Cerebellar nuclear complex (tissue), 1 donor: ENCODE measurements around the gene OGDH.
"Not testable (repeated sequence)": the region's sequence is repeated elsewhere in the genome, so short reads cannot be mapped to it uniquely, and the experiment has no call there.

Experiments
- DNase-seq, 2 experiments: peaks; one replicate each; lab custom pipeline; 2025; lab: John Stamatoyannopoulos, UW

Gene OGDH

GRCh38 chr7:44705434-44705833 is 99.0 kb downstream of the OGDH start:
- DNase-seq = no peak

DNA sequence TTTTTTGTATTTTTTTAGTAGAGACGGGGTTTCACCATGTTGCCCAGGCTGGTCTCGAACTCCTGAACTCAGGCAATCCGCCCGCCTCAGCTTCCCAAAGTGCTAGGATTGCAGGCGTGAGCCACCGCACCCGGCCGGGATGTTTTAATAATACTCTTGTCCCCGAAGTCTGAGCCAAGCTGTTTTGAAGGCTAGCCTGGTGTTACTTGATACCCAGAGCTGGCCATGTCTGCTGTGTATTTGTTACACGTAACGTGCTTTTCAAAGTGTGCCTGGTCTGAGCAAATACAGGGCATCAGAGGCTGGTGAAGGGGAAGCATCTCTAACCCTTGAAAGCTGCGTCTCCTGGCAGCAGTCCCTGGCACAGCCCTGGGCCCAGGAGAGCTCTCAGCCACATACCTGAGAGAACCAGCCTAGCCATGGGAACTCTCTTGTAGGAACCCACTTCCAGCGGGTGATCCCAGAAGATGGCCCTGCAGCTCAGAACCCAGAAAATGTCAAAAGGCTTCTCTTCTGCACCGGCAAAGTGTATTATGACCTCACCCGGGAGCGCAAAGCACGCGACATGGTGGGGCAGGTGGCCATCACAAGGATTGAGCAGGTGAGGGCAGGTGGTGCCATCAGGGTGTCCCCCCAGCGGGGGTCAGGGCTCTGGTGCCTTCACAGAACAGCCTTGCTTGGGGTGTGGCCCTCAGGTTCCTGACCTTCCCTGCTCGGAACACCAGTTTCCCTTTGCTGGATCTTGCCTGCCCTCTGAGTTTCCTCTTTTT is 100.5 kb downstream of the OGDH start:
- DNase-seq = no peak

DNA sequence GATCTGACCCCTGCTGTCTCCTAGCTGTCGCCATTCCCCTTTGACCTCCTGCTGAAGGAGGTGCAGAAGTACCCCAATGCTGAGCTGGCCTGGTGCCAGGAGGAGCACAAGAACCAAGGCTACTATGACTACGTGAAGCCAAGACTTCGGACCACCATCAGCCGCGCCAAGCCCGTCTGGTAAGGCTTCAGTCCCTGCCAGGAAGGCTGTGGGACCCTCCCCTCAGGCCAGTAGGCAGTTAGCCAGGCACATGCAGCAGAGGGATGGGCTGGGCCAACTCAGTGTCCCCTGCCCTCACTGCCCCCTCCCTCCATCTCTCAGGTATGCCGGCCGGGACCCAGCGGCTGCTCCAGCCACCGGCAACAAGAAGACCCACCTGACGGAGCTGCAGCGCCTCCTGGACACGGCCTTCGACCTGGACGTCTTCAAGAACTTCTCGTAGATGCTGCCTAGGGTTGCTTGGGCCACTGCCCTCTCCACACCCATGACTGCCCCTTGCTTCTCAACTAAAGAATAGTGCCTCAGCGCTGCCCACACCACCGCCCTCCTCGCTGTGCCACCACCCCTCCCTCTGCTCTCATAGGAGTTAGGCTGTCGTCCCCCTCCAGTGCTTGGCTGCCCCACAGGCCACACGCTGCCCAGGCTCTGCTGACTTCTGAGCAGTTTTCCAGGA is 101.3 kb downstream of the OGDH start:
- DNase-seq = no peak

DNA sequence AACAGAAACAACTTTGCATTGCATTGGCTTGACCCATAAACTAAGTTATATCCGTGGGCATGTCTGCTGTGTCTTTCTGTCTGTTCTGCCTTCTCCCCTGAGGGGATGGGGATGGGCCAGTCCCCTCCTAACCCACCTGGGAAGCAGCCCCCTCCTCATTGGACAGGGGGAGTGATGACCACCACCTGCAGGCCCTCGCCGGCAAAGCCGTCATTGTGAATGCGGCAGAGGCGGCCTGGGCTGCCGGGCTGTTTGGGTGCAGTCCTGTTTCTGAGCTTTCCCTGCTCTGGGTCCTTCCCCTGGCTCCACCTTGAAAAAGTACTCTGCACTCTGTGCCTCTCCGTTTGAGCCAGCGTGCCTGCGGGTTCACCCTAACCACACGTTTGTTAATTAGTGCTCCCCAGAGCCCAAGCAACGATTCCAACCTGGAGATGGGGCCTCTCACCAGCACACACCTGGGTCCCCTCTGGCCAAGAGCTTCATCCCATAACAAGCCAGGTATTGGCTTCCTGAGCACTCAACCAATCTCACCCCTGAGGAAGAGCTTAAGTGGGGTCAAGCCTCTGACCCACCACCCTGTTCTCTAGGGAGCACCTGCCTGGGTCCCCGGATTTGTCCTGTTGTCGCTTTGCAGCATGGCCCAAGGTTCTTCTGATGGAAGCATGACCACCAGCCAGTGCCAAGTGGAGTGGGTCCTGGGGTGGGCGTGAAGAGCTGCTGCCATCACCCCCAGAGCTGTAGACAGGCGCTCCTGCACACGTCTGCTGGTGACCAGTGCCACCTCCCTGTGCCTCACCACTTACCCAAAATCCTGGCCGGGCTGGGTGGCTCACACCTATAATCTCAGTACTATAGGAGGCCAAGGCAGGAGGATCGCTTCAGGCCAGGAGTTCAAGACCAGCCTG is 102.8 kb downstream of the OGDH start:
- no peak for DNase-seq

GRCh38 chr7:44709945-44710596 is 103.6 kb downstream of the OGDH start:
- DNase-seq = no peak

DNA sequence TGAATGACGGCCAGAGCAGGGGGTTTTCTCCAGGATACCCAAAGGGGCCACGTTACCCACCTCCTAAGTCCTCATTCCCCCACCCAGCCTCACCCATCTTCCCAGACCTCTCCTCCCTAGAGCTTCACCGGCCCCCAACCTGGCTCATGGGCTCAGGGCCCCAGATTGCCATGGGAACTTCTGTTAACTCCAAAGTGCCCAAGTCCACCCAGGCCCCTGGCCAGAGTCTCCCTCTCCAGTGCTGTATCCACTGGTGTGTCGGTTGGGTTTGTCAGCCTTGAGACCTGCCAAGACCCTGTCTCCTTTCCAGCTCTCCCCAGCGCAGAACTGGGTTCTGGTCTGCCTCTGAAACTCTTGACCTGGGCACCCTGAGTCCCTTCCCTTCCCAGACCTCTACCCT is 105.1 kb downstream of the OGDH start:
- DNase-seq = no peak

DNA sequence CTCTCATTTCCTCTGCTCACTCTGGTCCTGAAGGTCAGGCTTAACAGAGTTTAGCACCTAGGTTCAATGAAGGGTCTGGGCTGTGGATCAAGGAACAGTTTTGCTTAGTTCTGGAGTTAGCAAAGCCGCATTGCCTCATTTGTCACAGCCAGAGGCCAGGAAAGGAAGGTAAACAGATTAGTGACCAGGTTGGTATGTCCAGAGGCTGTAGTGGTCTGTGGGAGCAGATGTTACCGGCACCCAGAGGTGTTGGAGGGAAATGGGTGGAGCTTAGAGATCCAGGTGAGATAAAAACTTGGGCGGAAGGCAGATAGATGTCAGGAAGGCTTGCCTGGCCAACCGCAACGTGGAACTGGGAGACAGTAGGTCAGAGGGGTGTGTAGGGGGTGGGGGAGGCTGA is 105.6 kb downstream of the OGDH start:
- no peak for DNase-seq

DNA sequence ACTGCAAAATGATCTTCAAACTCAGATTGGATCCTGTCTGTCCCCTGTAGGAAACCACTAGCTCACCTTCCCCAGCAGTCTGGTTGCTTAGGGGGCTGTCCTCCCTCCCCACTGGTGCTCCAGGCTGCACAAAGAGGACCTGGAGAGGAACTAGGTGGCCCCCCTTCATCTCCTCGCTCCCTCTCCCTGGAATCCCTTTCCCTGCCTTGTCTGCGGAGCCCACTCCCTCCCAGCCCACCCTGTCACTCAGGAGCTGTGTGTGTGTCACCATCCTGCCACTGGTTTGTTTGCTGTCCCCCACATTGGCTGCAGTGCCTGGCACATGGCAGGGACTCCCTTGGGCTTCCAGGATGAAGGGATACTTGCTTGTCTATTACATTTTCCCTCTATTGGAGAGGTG is 106.7 kb downstream of the OGDH start:
- DNase-seq = no peak

DNA sequence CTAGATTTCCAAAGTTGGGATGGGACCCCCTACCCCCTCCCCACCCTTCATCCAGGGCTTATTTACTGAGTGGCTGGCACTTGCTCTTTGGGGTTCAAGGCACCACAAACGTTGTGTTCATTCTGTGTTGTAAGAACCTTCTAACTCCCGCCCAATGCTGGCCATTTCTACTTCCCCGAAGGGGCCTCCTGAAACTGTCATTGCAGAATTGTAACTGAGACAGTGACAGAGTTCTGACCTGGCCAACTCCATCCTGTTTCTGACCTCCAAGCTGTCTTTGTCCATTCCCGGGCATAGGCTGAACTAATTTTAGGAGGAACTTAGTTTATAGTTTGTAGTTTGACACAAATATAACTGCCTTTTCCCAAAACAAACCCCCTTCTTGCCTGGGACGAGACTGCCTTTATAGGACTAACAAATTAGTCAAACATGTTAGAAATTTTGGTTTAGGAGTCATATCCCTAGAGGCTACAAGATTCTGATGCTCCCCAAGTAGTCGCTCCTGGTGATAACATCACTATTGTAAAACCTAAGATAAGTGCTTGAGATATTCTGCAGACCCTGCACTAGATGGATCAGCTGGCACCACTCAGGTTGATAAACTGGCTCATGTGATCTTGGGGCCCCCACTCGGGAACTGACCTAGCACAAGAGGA is 107.4 kb downstream of the OGDH start:
- DNase-seq = no peak

- DNase-seq = no peak
These were observed 109.8 kb downstream of the OGDH start for GRCh38 chr7:44716205-44716604.

GRCh38 chr7:44720301-44720700 is 113.9 kb downstream of the OGDH start:
- no peak for DNase-seq

GRCh38 chr7:44724276-44724675 is 117.8 kb downstream of the OGDH start:
- DNase-seq = no peak

DNA sequence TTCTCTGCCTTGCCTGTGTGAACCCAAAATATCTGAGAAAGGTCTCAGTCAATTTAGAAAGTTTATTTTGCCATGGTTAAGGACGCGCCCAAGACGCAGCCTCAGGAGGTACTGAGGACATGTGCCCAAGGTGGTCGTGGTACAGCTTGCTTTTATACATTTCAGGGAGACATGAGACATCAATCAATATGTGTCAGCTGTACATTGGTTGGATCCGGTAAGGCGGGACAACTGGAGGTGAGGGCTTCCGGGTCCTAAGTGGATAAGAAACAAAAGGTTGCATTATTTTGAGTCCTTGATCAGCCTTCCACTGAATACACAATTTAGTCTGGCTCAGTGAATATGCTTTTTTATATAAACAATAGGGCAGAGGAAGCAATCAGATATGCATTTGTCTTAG is 119.8 kb downstream of the OGDH start:
- not testable (repeated sequence) for DNase-seq

- no peak for DNase-seq
These were observed 120.9 kb downstream of the OGDH start for GRCh38 chr7:44727158-44727936.

DNA sequence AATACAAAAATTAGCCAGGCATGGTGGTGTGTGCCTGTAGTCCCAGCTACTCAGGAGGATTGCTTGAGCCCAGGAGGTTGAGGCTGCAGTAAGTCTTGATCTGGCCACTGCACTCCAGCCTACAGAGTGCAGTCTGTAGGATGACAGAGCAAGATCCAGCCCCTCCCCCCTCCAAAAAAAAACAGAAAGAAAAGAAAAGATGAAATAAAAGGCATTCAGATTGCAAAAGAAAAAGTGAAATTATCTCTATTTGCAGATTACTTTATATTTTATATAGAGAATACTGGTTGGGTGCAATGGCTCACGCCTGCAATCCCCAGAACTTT is 121.5 kb downstream of the OGDH start:
- DNase-seq = no peak

DNA sequence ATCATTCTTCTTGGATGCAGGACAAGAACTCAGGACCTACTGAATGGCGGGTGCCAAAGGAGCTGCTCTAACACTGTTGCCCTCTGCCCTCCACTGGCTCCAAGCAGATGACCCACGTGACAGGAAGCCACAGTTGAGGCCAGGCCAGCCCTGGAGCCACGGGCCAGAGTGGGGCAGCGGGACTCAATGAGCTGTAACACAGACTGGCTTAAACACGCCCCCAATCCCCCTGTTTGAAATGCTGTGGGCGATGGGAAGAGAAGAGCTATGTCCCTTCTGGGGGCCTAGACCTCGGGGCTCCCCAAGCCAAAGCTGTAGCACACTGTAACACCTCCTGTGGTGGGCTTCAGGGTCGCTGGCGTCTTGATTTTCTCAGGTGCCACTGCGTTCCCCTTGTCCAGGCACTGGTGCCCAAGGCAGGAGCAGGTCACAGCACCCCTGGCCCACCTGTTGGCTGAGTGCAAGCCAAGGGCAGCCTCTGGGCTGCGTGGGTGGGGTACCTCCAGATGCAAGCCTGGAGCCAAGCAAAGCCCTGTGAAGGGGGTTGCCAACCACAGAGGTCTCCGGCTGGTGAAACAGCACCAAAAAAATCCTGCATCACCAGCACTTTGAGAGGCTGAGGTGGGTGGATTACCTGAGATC is 123.6 kb downstream of the OGDH start:
- no peak for DNase-seq

DNA sequence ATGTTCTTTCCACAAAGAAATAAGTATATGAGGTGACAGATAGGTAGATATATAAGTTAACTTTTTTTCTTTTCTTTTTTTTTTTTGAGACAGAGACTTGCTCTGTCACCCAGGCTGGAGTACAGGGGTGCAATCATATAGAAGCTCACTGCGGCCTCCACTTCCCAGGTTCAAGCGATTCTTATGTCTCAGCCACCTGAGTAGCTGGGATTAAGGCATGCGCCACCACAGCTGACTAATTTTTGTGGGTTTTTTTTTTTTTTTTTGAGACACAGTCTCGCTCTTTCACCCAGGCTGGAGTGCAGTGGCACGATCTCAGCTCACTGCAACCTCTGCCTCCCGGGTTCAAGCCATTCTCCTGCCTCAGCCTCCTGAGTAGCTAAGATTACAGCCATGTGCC is 126.5 kb downstream of the OGDH start:
- not testable (repeated sequence) for DNase-seq

- DNase-seq = no peak
These were observed 127.5 kb downstream of the OGDH start for GRCh38 chr7:44733708-44734481.

GRCh38 chr7:44735403-44736165 is 129.2 kb downstream of the OGDH start:
- no peak for DNase-seq
